GM10248 (cell line): ENCODE measurements around the gene UGT1A7.

ENCODE experiments used
- CTCF ChIA-PET: fragments of 300-600 bp; sonication (Branson Sonifier 250); formaldehyde crosslinking; extraction: SDS; loops from one replicate; lab custom pipeline; 2021; ENCODE audit warnings: antibody characterized with exemption; lab: Yijun Ruan, JAX
- POLR2A ChIA-PET: fragments of 350-650 bp; sonication (Branson Sonifier 250); formaldehyde crosslinking; extraction: SDS; loops from one replicate; lab custom pipeline; 2020; ENCODE audit warnings: antibody characterized with exemption; lab: Yijun Ruan, JAX
- DNase-seq: peaks from one replicate; pipeline ENCODE4 v3.0.0; 2012; ENCODE audit errors: extremely low spot score
- CTCF ChIP-seq: IDR thresholded peaks from 2 replicates; pipeline ENCODE4 v1.5.1; 2012; ENCODE audit warnings: mild to moderate bottlenecking, low read depth; ENCODE audit errors: extremely low read depth, missing control alignments, control extremely low read depth

The UGT1A7 gene

DNA sequence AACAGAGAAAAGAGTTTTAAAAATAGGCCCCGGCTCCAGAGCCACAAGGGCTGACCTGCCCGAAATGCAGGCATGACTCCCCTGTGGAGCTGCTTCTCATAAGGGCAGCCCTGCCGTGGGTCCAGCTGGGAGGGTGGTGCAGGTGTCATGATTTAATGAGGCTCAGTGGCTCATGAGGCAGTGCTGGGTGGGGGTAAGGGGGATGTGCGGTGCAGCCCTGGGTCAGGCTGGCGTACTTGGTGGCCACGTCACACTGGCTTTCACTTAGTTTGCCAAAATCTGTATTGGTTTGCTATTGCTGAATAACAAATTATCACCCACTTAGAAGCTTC is 139.0 kb downstream of the UGT1A7 start:
- DNase-seq = no peak
- ChIA-PET POLR2A (no interaction called here), CTCF (interaction anchor here (1.6 kb wide), 1 partner anchor 31 kb away, joined by 3 read pairs; no protein-coding TSS in a partner anchor)
- TF ChIP-seq CTCF = no peak

DNA sequence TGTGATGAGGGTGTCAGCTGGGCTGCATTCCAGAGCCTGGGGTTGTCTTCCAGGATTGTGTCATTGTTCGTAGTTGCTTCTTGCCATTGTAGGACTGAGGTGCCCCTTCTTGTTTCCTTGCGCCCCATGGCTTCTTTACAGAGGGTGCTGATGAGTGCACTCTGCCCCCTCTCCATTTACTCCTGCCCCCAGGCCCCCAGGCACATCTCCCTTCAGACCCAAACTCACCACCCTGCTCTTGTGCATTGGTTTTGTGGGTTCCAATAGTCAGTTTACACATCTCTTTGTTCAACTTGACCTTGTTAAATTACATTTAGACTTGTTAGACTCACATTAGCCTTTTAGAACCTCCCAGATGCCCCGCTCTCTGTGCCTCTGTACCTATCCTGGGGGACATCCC is 139.5 kb downstream of the UGT1A7 start:
- DNase-seq = no peak
- ChIA-PET CTCF (no interaction called here), POLR2A (no interaction called here)
- no peak for TF ChIP-seq CTCF

GRCh38 chr2:233821709-233822100 is 140.0 kb downstream of the UGT1A7 start:
- no peak for DNase-seq
- ChIA-PET CTCF (no interaction called here), POLR2A (no interaction called here)
- TF ChIP-seq CTCF = no peak

DNA sequence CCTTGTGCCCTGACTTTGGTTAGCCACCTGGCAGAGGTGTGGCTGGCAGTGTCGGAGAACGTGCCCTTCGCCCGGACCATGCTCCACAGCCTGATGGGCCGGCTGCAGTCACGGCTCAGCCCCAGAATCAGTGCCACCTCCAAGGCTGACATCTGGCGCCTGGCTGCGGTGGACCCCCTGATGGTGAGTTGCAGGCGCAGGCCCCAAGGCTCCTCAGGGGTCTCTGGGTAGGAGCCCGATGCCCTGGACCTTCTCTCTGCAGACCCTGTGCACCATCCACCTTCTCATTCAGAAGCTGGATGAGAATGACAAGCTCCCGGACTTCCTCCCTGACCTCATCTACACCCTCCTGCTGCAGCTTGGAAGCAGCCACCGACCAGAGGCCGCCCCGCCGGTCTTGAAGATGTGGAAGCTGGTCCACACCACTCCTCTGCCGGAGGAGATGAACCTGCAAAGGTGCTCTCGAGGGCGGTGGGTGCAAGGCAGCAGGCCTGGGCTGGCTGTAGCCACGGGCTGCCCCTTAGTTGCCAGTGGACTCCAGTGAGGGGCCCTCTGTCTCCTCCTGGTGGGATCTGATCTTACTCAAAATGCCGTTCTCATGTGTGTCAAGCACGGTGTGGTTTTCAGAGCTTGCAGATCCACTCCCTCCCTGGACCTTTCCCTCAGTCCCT is 140.5 kb downstream of the UGT1A7 start:
- no peak for TF ChIP-seq CTCF
- no peak for DNase-seq
- POLR2A ChIA-PET = interaction anchor here (0.5 to 0.6 kb wide), 2 partner anchors 421 to 1308 kb away, joined by 3 read pairs; no protein-coding TSS in a partner anchor
- CTCF ChIA-PET = no interaction called here
